Fibroblast of mammary gland (primary cell): ENCODE measurements around the gene SH3GL3.
A peak's percentile ranks its signal among the peaks of the same experiment; 100 is the strongest.

Experiments
- DNase-seq: peaks from one replicate; pipeline ENCODE4 v3.0.0-alpha.2; 2010; ENCODE audit warnings: low read depth
- H3K4me3 ChIP-seq: 2 replicates; pipeline ENCODE4 v1.5.1; 2011; ENCODE audit warnings: low read depth, mild to moderate bottlenecking, low read length, moderate library complexity; ENCODE audit not compliant: control insufficient read depth
- CTCF ChIP-seq: conservative IDR thresholded peaks from 2 replicates; pipeline ENCODE4 v1.5.1; 2011; ENCODE audit warnings: low read depth, low read length, inconsistent platforms; ENCODE audit not compliant: control insufficient read depth, insufficient read depth

Gene SH3GL3, protein sequence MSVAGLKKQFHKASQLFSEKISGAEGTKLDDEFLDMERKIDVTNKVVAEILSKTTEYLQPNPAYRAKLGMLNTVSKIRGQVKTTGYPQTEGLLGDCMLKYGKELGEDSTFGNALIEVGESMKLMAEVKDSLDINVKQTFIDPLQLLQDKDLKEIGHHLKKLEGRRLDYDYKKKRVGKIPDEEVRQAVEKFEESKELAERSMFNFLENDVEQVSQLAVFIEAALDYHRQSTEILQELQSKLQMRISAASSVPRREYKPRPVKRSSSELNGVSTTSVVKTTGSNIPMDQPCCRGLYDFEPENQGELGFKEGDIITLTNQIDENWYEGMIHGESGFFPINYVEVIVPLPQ

GRCh38 chr15:83446904-83447709 lies at the start of gene SH3GL3:
Gene SH3GL3, plus strand, starts transcription at chr15:83447341. Its CDS starts 193 bp downstream, at chr15:83447534.
- H3K4me3 ChIP-seq = peak within 1 kb of the TSS; percentile 37
- DNase-seq = peak; percentile 61
- TF ChIP-seq CTCF = peak; percentile 43

- no peak overlapping the region for H3K4me3 ChIP-seq
- peak; percentile 76 for DNase-seq
- TF ChIP-seq CTCF = no peak
These were observed 48.5 kb upstream of the SH3GL3 start for GRCh38 chr15:83398626-83399025.

DNA sequence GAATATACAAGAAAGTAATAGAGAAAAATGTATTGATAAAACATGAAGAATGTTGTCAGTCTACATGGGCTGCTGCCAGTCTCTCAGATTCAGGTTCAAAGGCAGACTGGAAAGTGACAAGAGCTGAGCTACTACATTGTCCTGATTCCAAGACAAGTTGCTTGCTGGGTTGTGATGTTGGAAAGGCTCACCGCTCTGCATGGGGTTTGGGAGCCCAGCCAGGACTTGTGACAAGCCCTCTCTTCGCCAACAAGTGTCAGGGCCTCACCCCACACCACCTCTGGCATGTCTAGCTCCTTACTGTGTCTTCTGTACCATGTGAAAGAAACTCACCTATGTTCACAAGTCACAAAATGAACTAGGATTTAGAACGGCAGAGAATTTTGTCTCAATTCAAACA lies 43.0 kb upstream of the SH3GL3 start:
- DNase-seq = no peak
- no peak overlapping the region for H3K4me3 ChIP-seq
- no peak for TF ChIP-seq CTCF

GRCh38 chr15:83410532-83410931 lies 36.6 kb upstream of the SH3GL3 start:
- DNase-seq = no peak
- no peak overlapping the region for H3K4me3 ChIP-seq
- TF ChIP-seq CTCF = no peak

DNA sequence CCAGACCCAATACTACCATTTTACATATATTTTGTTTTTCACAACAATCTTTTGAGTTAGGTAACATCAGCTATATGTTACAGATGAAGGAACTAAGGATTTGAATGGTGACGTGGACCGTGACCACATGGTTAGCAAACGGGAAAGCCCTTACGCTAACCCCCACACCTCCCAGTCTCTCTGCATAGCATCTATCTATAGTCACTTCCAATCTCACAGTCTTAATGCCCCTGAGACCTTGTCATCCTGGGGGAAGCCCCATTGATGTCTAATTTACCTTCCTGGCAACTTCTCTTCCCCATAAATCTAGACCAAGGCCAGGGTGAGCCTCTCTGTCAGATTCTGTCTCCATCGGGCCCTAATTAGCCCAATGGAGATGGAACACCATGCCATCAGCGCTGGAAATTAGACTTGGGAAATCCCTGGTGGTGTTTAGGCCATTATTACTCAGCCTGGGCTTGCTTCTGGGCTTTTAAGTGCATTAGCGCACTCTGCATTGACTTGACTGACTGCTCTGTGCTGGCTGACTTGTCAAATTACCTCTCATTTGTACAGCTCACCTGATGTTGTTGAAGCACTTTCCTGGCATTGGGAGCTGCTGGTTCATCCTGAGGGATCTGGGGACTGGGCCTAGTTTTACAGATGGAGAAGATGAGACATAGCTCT lies 34.0 kb upstream of the SH3GL3 start:
- no peak for DNase-seq
- no peak for TF ChIP-seq CTCF
- H3K4me3 ChIP-seq = no peak overlapping the region

- no peak for TF ChIP-seq CTCF
- DNase-seq = no peak
- no peak overlapping the region for H3K4me3 ChIP-seq
These were observed 25.1 kb upstream of the SH3GL3 start for GRCh38 chr15:83422081-83422480.
